KOPT-K1 (cell line): Measurements from ENCODE around the gene RBM24.
"Not testable (repeated sequence)": the region's sequence is repeated elsewhere in the genome, so short reads cannot be mapped to it uniquely, and the experiment has no call there.

Experiments
- H3K27ac ChIP-seq: fragments of 200-600 bp; sonication (generic); 2 replicates; pipeline ENCODE4 v1.5.1; 2016; ENCODE audit warnings: antibody characterized with exemption, mild to moderate bottlenecking, low read depth, low read length; ENCODE audit not compliant: poor library complexity, severe bottlenecking
- H3K36me3 ChIP-seq: fragments of 200-600 bp; sonication (generic); 2 replicates; pipeline ENCODE4 v1.5.1; 2017; ENCODE audit warnings: antibody characterized with exemption, mild to moderate bottlenecking, low read length, moderate library complexity; ENCODE audit not compliant: insufficient read depth
- H3K9me3 ChIP-seq: fragments of 200-600 bp; sonication (generic); 2 replicates; pipeline ENCODE4 v1.5.1; 2017; ENCODE audit warnings: antibody characterized with exemption, low read length, mild to moderate bottlenecking; ENCODE audit not compliant: insufficient read depth, poor library complexity, severe bottlenecking

The RBM24 gene

GRCh38 chr6:17303444-17303843, 22.3 kb downstream of the RBM24 start:
- Histone ChIP-seq H3K9me3 (no peaks in the 10 kb centered on the region), H3K36me3 (no peaks in the 10 kb centered on the region), H3K27ac (no peak overlapping the region)

GRCh38 chr6:17305219-17306001, 24.2 kb downstream of the RBM24 start:
- Histone ChIP-seq H3K9me3 (no peaks in the 10 kb centered on the region), H3K36me3 (no peaks in the 10 kb centered on the region), H3K27ac (no peak overlapping the region)

- H3K36me3 ChIP-seq = no peaks in the 10 kb centered on the region
- H3K27ac ChIP-seq = no peak overlapping the region
- H3K9me3 ChIP-seq = no peaks in the 10 kb centered on the region
These were observed 30.6 kb downstream of the RBM24 start for GRCh38 chr6:17311595-17312311.

GRCh38 chr6:17313238-17313637, 32.1 kb downstream of the RBM24 start:
- H3K27ac ChIP-seq, H3K9me3 ChIP-seq, H3K36me3 ChIP-seq: not testable (repeated sequence)

GRCh38 chr6:17313971-17314370, 32.8 kb downstream of the RBM24 start:
- Histone ChIP-seq H3K27ac (no peak overlapping the region), H3K36me3 (no peaks in the 10 kb centered on the region), H3K9me3 (no peaks in the 10 kb centered on the region)

GRCh38 chr6:17315262-17315661, 34.1 kb downstream of the RBM24 start:
- H3K27ac ChIP-seq = no peak overlapping the region
- H3K9me3 ChIP-seq = no peaks in the 10 kb centered on the region
- H3K36me3 ChIP-seq = no peaks in the 10 kb centered on the region

- H3K9me3 ChIP-seq = peaks cover 3% of the 10 kb centered on the region
- no peaks in the 10 kb centered on the region for H3K36me3 ChIP-seq
- no peak overlapping the region for H3K27ac ChIP-seq
These were observed 37.4 kb downstream of the RBM24 start for GRCh38 chr6:17318435-17319165.

GRCh38 chr6:17320266-17320665, 39.1 kb downstream of the RBM24 start:
- not testable (repeated sequence) for H3K27ac ChIP-seq, H3K9me3 ChIP-seq, H3K36me3 ChIP-seq

GRCh38 chr6:17331238-17331637, 50.1 kb downstream of the RBM24 start:
- Histone ChIP-seq H3K9me3 (peaks cover 8% of the 10 kb centered on the region), H3K27ac (no peak overlapping the region), H3K36me3 (no peaks in the 10 kb centered on the region)

GRCh38 chr6:17334265-17334664, 53.1 kb downstream of the RBM24 start:
- H3K9me3 ChIP-seq = peaks cover 8% of the 10 kb centered on the region

GRCh38 chr6:17336425-17336824, 55.3 kb downstream of the RBM24 start:
- H3K36me3 ChIP-seq = no peaks in the 10 kb centered on the region
- H3K27ac ChIP-seq = no peak overlapping the region
- peaks cover 2% of the 10 kb centered on the region for H3K9me3 ChIP-seq

More at GRCh38 chr6:17334265-17334664, 53.1 kb downstream of the RBM24 start:
- Histone ChIP-seq H3K36me3 (no peaks in the 10 kb centered on the region), H3K27ac (no peak overlapping the region)

- Histone ChIP-seq H3K36me3 (no peaks in the 10 kb centered on the region), H3K9me3 (no peaks in the 10 kb centered on the region), H3K27ac (no peak overlapping the region)
These were observed 58.1 kb downstream of the RBM24 start for GRCh38 chr6:17339308-17339670.

GRCh38 chr6:17341117-17341805, 60.1 kb downstream of the RBM24 start:
- H3K27ac ChIP-seq = no peak overlapping the region
- H3K36me3 ChIP-seq = no peaks in the 10 kb centered on the region
- no peaks in the 10 kb centered on the region for H3K9me3 ChIP-seq

- H3K27ac ChIP-seq = no peak overlapping the region
- no peaks in the 10 kb centered on the region for H3K36me3 ChIP-seq
- no peaks in the 10 kb centered on the region for H3K9me3 ChIP-seq
These were observed 60.7 kb downstream of the RBM24 start for GRCh38 chr6:17341891-17342290.

- Histone ChIP-seq H3K27ac (no peak overlapping the region), H3K36me3 (no peaks in the 10 kb centered on the region), H3K9me3 (no peaks in the 10 kb centered on the region)
These were observed 62.1 kb downstream of the RBM24 start for GRCh38 chr6:17343215-17343614.
